EH (cell line): ENCODE data around the gene PPP1R37.

Experiments
- DNase-seq: peaks from one replicate; pipeline ENCODE4 v3.0.0-alpha.2; 2015; ENCODE audit warnings: low read depth

Gene PPP1R37

GRCh38 chr19:45138303-45138751, 45.3 kb downstream of the PPP1R37 start:
- DNase-seq, result no peak

DNA sequence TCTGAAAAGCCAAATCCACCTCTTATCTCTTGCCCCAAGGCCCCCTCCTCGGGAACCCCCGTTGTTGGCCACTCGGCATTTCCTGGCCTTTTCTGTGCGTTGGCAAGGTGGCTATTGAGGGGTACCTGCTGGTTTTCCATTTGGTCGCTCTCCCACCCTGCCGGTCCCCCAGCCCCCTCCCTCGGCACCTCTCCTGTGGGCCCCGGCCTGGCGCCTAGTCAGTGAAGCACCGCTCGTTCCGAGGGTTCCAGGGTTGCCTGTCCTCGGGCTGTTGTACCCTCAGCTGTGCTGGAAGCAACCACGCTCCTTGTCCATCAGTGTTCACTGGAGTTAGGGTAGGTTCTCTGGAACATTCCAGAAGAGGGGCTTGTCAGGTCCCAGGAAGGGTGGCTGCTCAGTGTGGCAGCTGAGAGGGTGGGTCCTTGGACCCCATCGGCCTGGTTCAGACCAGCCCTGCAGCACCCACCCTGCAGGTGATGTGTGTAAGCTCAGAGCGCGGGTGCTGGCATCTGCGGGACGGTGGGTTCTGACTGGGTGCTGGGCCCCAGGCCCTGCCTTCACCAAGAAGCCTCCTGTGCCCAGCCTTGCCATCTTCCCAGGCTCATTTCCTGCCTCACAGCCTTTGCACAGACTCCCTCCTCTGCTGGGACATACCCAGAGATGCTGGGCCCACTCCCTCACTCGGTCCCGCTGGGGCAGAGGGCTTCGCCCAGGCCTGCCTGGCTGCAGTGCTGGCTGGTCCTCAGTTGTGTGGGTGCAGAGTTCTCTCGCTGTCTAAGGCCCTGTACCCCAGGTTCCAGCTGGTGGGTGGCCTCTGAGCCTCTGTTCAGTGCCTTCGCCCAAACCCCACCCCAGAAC, 46.5 kb downstream of the PPP1R37 start:
- no peak for DNase-seq

- no peak for DNase-seq
Measured at GRCh38 chr19:45140144-45140503, 47.1 kb downstream of the PPP1R37 start.

- no peak for DNase-seq
Measured at GRCh38 chr19:45140533-45140932, 47.6 kb downstream of the PPP1R37 start.

- DNase-seq, result no peak
Measured at GRCh38 chr19:45141203-45141900, 48.4 kb downstream of the PPP1R37 start.

- DNase-seq, result no peak
Measured at GRCh38 chr19:45142016-45142725, 49.2 kb downstream of the PPP1R37 start.

DNA sequence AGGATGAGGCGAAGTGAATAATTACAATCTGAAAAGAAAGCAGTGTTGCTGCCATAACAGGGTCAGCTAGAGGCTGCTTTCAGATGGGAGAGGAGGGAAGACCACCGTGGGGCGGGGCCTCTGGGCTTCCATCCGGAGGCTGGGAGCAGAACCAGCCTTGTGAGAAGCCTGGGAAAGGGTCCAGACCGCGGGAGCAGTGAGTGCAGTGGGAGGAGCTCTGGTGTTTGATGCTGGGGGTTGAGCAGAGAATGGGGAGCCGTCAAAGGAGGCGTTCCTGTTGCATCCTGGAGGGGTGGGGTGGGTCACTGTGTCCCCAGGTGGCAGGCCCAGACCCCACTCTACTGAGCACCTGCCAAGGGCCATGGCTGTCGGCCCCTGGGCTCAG, 49.7 kb downstream of the PPP1R37 start:
- no peak for DNase-seq

- DNase-seq, result no peak
Measured at GRCh38 chr19:45144431-45145269, 51.7 kb downstream of the PPP1R37 start.

- DNase-seq, result no peak
Measured at GRCh38 chr19:45145270-45146189, 52.6 kb downstream of the PPP1R37 start.

- no peak for DNase-seq
Measured at GRCh38 chr19:45146251-45146650, 53.3 kb downstream of the PPP1R37 start.

DNA sequence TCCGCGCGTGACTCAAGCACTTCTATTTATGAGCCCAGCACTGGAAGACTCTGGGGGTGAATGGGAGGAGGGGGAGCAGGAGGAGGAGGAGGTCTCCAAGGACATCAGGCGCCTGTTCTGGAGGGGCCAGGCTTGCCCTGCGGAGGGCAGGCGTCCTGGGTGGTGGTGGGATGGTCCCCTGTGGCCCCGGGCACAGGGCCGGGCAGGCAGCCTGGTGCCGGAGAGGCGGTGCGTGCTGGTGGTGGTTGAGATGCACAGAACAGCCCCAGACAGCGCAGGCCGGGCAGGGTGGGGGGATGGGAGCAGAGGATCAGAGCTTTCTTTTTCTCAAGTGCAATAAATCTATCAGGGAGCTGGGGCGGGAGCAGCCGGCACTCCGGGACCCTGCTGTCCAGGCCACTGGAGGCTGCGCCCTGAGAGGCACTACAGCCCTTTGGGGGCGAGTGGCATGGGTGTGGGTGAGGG, 53.8 kb downstream of the PPP1R37 start:
- no peak for DNase-seq

- no peak for DNase-seq
Measured at GRCh38 chr19:45147835-45148676, 55.1 kb downstream of the PPP1R37 start.

DNA sequence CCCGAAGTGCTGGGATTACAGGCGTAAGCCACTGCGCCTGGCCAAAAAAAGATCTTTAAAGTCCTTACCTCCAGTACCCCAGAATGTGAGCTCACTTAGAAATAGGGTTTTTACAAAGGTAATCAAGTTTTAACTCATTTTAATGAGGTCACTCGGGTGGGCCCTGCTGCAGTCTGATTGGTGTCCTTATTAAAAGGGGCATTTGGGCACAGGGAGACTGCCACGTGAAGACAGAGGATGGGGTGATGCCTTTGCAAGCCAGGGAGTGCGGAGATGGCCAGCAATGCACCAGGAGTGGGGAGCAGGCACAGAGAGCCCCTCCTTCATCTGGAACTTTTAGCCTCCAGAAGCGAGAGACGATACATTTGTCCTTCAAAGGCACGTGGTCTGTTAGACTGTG, 56.1 kb downstream of the PPP1R37 start:
- DNase-seq, result no peak

DNA sequence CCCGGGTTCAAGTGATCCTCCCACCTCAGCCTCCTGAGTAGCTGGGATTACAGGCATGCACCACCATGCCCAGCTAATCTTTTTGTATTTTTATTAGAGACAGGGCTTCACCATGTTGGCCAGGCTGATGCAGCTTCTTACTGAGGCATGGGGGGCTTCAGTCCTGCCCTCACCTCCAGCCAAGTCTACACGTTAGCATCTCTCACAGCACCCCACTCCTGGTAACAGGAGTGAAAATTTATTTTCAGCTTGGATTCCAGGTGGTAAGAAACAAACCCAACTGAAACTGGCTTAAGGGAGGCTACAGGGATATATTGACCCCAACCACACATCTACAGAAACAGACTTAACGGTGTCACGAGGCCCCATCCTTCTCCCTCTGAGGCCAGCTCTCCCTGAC, 57.2 kb downstream of the PPP1R37 start:
- no peak for DNase-seq

- no peak for DNase-seq
Measured at GRCh38 chr19:45150751-45151281, 57.8 kb downstream of the PPP1R37 start.

DNA sequence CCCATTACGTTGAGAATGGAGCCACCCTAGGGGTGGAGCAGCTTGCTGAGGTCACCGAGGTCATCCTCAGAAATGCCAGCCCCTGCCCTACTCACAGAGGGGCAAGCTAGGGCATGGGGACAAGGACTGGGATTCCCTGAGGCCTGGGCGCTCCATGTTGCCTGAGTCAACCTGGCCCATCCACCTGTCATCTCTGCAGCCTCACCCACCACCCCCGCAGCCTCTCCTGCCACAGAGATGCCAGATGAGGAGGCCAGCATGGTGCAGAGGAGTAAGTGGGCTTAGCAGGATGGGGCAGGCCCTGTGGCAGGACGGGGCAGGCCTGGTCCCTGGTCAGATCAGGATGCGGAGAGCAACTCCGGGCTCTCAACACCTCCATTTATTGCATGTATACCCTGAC, 58.3 kb downstream of the PPP1R37 start:
- no peak for DNase-seq

DNA sequence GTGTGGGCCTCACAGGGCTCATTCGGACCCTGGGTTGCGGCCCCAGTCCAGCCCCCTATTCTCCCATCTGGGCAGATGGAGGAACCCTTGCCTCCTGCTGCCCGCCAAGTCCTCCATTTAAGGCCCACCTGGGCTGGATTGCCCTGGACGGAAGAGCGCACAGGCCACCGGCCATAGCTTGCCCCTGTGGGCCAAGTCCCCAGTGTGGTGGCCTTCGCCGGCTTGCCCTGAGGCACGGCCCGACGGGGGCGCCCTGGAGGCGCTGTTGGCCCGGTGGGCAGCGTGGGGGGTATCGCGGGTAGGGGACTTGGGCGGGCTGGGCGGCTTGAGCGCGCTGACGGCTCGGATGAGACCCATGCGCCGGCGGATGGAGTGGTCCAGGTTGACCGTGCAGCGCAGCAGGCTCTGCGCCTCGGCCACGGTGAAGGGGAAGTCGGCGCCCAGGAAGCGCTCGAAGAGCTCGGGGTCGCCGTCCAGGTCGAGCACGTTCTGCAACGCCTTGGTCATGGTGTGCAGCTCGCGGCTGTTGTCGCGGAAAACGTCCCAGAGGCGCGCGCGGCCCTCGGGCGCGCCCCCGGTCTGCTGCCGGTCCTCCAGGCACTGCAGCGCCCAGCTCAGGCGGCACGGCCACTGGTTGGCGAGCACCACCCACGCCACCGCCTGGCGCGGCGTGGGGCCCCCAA, 59.0 kb downstream of the PPP1R37 start:
- DNase-seq, result no peak

DNA sequence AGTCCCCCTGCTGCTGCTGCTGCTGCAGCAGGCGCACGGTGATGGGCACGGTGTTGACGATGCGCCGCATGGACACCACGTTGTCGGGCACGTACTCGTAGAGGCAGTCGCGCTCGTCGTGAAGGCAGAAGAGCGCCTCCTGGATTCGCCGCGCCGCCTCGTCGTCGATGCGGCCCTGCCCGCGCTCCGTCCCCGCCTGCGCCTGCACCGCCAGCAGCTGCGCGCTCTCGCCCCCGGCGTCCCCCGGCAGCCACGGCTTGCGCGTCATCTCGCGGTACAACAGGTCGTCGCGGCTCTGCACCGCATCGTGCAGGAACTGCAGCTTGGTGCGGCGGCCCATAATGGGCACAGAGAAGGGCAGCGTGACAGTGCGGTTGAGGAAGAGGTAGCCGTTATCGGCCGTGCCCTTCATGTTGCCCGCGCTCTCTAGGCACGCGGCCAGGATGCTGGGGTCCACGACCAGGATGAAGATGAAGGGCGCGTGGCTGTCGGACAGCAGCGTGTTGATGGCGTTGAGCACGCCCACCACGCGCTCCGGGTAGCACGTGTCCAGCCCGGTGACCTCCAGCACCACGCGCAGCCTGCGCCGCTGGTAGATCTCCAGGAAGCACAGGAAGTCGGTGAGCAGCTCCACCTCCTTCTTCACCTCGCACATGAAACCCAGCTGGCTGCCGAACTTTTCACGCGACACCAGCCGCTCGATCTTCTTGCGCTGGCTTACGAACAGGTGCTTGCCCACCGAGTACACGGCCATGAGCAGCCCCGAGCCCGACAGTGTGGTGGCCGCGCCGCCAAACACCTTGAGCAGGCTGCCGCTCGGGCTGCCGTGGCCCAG, 59.7 kb downstream of the PPP1R37 start:
- DNase-seq, result peak; percentile 43
